ENCODE results near the gene COL17A1.

DNA sequence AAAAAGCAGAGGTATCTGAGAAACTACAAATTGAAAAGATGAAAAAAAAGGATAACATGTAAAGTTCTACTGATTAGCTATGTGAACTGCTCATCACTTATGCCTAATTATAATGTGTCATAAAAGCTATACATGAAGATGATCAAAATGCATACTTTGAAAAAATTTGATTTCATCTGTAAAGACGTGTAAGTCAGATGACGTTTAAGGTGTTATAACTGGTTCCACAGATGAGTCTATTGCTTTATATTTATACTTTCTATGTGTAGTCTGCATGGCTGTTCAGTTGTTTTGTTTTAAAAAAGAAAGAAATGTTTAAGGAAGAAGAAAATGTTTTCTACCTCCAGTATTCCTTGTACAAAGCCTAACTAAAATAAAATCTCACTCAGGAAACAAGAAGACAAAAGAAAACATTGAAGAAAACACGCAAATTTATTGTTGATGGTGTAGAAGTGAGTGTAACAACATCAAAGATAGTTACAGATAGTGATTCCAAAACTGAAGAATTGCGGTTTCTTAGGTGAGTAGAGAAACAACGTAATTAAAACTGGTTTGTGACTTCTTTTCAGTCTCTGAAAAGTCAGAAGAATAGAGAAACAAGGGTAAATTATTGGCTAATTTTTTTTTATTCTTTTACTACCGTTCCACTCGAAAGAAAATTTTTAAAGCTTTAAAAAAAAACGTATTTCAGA is 80.4 kb downstream of the COL17A1 start:
- TF ChIP-seq CTCF (IDR thresholded peaks at IDR 0.05) (no peak), POLR2A (IDR thresholded peaks at IDR 0.05) (no peak)
